Measurements from ENCODE around the gene PPFIA1.
"Not testable (repeated sequence)": the region's sequence is repeated elsewhere in the genome, so short reads cannot be mapped to it uniquely, and the experiment has no call there.

Gene PPFIA1

DNA sequence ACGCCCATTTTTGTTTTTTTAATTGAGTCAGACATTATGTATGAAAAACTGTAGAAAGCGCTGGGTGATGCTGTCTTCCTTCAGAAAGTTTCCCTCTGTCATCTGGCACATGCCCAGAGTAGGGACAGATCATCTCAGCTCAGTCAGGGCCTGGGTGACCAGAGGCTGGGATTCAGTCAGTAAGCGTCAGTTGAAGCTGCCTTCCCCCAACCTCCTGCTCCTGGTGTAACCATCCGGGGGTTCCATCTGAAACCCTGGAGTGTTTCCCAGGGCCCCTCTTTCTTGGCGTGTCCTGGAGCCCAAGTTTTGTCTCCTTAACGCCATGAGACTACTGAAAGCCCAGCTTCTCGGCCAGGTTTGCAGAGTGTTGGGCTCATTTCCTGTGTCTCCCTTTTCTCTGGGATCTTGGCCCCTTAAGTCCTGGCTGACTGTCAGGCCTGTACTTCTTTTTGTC lies 10.7 kb downstream of the PPFIA1 start:
- DNase-seq (ENCODE audit: low read depth, low spot score) = no peak
- Histone ChIP-seq H3K9ac (ENCODE audit: insufficient read length) (no peak overlapping the region), H3K36me3 (ENCODE audit: insufficient read depth, low read length) (peaks cover 69% of the 10 kb centered on the region), H3K4me3 (no peak overlapping the region), H3K27ac (no peak overlapping the region), H3K9me3 (ENCODE audit: low read depth, low read length) (no peaks in the 10 kb centered on the region)
- TF ChIP-seq EZH2 (IDR thresholded peaks at IDR 0.05) (no peak), POLR2AphosphoS5 (IDR thresholded peaks at IDR 0.05; ENCODE audit: borderline replicate concordance, low read depth, low read length) (no peak), FOXP2 (optimal IDR thresholded peaks at IDR 0.05; ENCODE audit: control extremely low read depth, extremely low read length, insufficient read depth) (no peak)

DNA sequence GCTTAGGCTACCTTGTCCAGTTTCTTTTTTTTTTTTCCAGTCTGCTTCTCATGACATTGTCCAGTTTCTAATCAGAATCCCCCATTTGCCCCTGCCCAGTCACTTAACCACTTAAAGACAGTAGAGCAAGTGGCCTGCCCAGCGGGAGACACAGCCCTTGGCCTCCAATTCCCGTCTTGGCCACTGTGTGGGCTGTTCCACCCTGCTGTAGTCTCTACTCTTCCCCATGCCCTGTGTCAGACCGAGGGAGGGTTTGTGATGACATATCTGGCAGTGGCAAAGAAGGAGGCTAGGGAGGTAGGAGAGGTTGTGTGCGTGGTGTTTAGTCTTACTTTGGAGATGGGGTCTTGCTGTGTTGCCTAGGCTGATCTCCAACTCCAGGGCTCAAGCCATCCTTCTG lies 11.5 kb downstream of the PPFIA1 start:
- Histone ChIP-seq H3K9me3 (ENCODE audit: low read depth, low read length) (no peaks in the 10 kb centered on the region), H3K27ac (no peak overlapping the region), H3K36me3 (ENCODE audit: insufficient read depth, low read length) (peaks cover 69% of the 10 kb centered on the region), H3K4me3 (no peak overlapping the region), H3K9ac (ENCODE audit: insufficient read length) (no peak overlapping the region)
- no peak for DNase-seq (ENCODE audit: low read depth, low spot score)
- TF ChIP-seq EZH2 (IDR thresholded peaks at IDR 0.05) = no peak
- no peak for TF ChIP-seq POLR2AphosphoS5 (IDR thresholded peaks at IDR 0.05; ENCODE audit: borderline replicate concordance, low read depth, low read length)
- no peak for TF ChIP-seq FOXP2 (optimal IDR thresholded peaks at IDR 0.05; ENCODE audit: control extremely low read depth, extremely low read length, insufficient read depth)

DNA sequence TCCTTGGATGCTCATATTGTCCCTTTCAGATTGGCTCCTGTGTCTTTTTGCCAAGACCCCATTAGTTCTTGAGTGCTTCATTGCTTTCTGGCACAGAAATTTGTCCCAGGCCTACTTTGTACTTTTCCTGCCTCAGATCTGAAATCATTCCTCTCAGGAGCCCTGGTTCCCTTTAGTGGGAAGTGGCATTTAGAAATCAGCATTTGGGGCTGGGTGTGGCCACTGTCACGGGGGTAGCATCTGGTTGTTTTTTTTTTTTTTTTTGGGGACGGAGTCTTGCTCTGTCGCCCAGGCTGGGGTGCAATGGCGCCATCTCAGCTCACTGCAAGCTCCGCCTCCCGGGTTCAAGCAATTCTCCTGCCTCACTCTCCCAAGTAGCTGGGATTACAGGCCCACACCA lies 18.2 kb downstream of the PPFIA1 start:
- Histone ChIP-seq H3K36me3 (ENCODE audit: insufficient read depth, low read length) (peaks cover 56% of the 10 kb centered on the region), H3K9ac (ENCODE audit: insufficient read length) (no peak overlapping the region), H3K4me3 (no peak overlapping the region), H3K9me3 (ENCODE audit: low read depth, low read length) (no peaks in the 10 kb centered on the region), H3K27ac (no peak overlapping the region)
- TF ChIP-seq EZH2 (IDR thresholded peaks at IDR 0.05) = no peak
- no peak for TF ChIP-seq POLR2AphosphoS5 (IDR thresholded peaks at IDR 0.05; ENCODE audit: borderline replicate concordance, low read depth, low read length)
- no peak for TF ChIP-seq FOXP2 (optimal IDR thresholded peaks at IDR 0.05; ENCODE audit: control extremely low read depth, extremely low read length, insufficient read depth)
- no peak for DNase-seq (ENCODE audit: low read depth, low spot score)

DNA sequence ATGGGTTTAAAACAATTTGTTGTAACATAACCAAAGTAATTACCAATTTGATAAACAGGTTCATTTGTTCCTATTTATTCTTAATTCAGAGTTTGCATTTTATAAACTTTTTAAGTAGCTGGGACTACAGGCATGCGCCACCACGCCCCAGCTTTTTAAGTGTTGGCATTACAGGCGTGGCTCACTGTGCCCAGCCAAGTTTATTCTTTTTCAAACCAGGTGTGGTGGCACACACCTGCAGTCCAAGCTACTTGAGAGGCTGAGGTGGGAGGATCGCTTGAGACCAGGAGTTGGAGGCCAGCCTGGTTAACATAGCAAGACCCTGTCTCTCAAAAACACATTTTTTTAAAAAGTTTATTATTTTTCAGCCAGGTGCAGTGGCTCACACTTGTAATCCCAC lies 19.1 kb downstream of the PPFIA1 start:
- no peaks in the 10 kb centered on the region for H3K9me3 ChIP-seq (ENCODE audit: low read depth, low read length)
- no peak for TF ChIP-seq FOXP2 (optimal IDR thresholded peaks at IDR 0.05; ENCODE audit: control extremely low read depth, extremely low read length, insufficient read depth)
- no peak for TF ChIP-seq EZH2 (IDR thresholded peaks at IDR 0.05)
- no peak for TF ChIP-seq POLR2AphosphoS5 (IDR thresholded peaks at IDR 0.05; ENCODE audit: borderline replicate concordance, low read depth, low read length)
- DNase-seq (ENCODE audit: low read depth, low spot score) = no peak
- no peak overlapping the region for H3K9ac ChIP-seq (ENCODE audit: insufficient read length)
- H3K27ac ChIP-seq = no peak overlapping the region
- no peak overlapping the region for H3K4me3 ChIP-seq
- H3K36me3 ChIP-seq (ENCODE audit: insufficient read depth, low read length) = peaks cover 47% of the 10 kb centered on the region

- peaks cover 41% of the 10 kb centered on the region for H3K36me3 ChIP-seq (ENCODE audit: insufficient read depth, low read length)
Measured at GRCh38 chr11:70290361-70291065, 20.0 kb downstream of the PPFIA1 start.

DNA sequence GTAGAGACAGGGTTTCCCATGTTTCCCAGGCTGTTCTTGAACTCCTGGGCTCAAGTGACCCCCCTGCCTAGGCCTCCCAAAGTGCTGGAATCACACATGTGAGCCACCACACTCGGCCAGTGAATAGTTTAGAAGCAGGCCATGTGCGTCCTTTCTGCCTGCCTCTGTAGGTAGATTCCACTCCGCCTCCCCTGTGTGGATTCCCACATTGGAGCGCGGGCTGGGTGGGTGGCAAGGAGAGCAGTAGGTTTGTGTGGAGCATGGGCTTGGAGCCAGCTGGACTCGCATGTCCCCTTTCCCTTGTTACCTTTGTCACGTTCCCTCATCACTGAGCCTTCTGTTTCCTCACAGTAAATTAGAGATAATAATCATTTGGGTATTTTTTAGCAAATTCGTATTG lies 21.7 kb downstream of the PPFIA1 start:
- DNase-seq (ENCODE audit: low read depth, low spot score) = no peak
- peaks cover 28% of the 10 kb centered on the region for H3K36me3 ChIP-seq (ENCODE audit: insufficient read depth, low read length)
- no peak for TF ChIP-seq FOXP2 (optimal IDR thresholded peaks at IDR 0.05; ENCODE audit: control extremely low read depth, extremely low read length, insufficient read depth)
- TF ChIP-seq POLR2AphosphoS5 (IDR thresholded peaks at IDR 0.05; ENCODE audit: borderline replicate concordance, low read depth, low read length) = no peak
- TF ChIP-seq EZH2 (IDR thresholded peaks at IDR 0.05) = no peak

More at GRCh38 chr11:70290361-70291065, 20.0 kb downstream of the PPFIA1 start:
- H3K9me3 ChIP-seq (ENCODE audit: low read depth, low read length) = no peaks in the 10 kb centered on the region
- no peak overlapping the region for H3K27ac ChIP-seq
- DNase-seq (ENCODE audit: low read depth, low spot score) = no peak
- TF ChIP-seq FOXP2 (optimal IDR thresholded peaks at IDR 0.05; ENCODE audit: control extremely low read depth, extremely low read length, insufficient read depth) (no peak), EZH2 (IDR thresholded peaks at IDR 0.05) (no peak), POLR2AphosphoS5 (IDR thresholded peaks at IDR 0.05; ENCODE audit: borderline replicate concordance, low read depth, low read length) (no peak)
- H3K9ac ChIP-seq (ENCODE audit: insufficient read length) = no peak overlapping the region
- H3K4me3 ChIP-seq = no peak overlapping the region

DNA sequence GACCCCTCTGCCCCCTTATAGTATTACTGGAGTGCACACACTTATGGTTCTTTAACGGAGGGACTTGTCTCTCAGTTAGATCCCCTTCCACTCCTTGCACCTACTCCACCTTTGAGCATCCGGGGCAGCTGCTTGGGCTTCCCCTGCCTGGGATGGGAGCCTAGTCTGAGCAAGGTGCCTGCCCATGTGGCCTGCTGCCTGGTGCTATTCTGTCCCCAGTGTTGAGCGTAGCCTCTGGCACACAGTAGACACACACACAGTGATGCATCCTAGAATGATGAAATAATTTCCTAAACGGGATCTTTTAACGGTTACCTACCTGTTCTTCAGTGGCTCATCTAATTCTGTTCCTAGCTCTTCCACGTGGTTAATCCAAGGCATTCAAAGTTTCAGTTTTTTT lies 22.4 kb downstream of the PPFIA1 start:
- Histone ChIP-seq H3K4me3 (no peak overlapping the region), H3K9ac (ENCODE audit: insufficient read length) (no peak overlapping the region), H3K9me3 (ENCODE audit: low read depth, low read length) (no peaks in the 10 kb centered on the region), H3K36me3 (ENCODE audit: insufficient read depth, low read length) (peaks cover 26% of the 10 kb centered on the region), H3K27ac (no peak overlapping the region)
- no peak for TF ChIP-seq EZH2 (IDR thresholded peaks at IDR 0.05)
- no peak for TF ChIP-seq FOXP2 (optimal IDR thresholded peaks at IDR 0.05; ENCODE audit: control extremely low read depth, extremely low read length, insufficient read depth)
- no peak for TF ChIP-seq POLR2AphosphoS5 (IDR thresholded peaks at IDR 0.05; ENCODE audit: borderline replicate concordance, low read depth, low read length)
- DNase-seq (ENCODE audit: low read depth, low spot score) = no peak

More for the DNA sequence above, 21.7 kb downstream of the PPFIA1 start:
- H3K9me3 ChIP-seq (ENCODE audit: low read depth, low read length) = no peaks in the 10 kb centered on the region
- no peak overlapping the region for H3K27ac ChIP-seq
- no peak overlapping the region for H3K9ac ChIP-seq (ENCODE audit: insufficient read length)
- H3K4me3 ChIP-seq = no peak overlapping the region

GRCh38 chr11:70295166-70295565 lies 24.7 kb downstream of the PPFIA1 start:
- H3K9ac ChIP-seq (ENCODE audit: insufficient read length); H3K27ac ChIP-seq; H3K4me3 ChIP-seq; H3K9me3 ChIP-seq (ENCODE audit: low read depth, low read length); DNase-seq (ENCODE audit: low read depth, low spot score): not testable (repeated sequence)
- peaks cover 30% of the 10 kb centered on the region for H3K36me3 ChIP-seq (ENCODE audit: insufficient read depth, low read length)

DNA sequence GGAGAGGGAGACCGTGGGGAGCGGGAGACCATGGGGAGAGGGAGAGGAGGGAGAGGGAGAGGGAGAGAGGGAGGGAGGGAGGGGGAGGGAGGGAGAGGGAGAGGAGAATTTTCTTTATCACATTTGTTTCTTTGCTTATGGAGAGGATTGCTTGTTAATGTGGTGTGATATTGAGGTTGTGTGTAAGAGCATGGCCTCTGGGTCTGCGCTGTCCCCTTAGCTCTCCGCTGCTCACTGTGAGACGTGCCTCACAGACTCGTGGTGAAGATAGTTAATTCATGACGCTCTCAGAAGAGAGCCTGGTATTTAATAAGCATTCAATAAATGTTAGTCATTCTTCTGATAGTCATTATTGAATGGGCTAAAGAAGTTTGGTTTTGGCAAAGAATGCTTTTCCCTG lies 26.2 kb downstream of the PPFIA1 start:
- TF ChIP-seq EZH2 (IDR thresholded peaks at IDR 0.05) (no peak), FOXP2 (optimal IDR thresholded peaks at IDR 0.05; ENCODE audit: control extremely low read depth, extremely low read length, insufficient read depth) (no peak), POLR2AphosphoS5 (IDR thresholded peaks at IDR 0.05; ENCODE audit: borderline replicate concordance, low read depth, low read length) (no peak)
- no peak overlapping the region for H3K4me3 ChIP-seq
- no peak for DNase-seq (ENCODE audit: low read depth, low spot score)
- no peak overlapping the region for H3K27ac ChIP-seq
- H3K36me3 ChIP-seq (ENCODE audit: insufficient read depth, low read length) = peaks cover 34% of the 10 kb centered on the region
- no peak overlapping the region for H3K9ac ChIP-seq (ENCODE audit: insufficient read length)
- H3K9me3 ChIP-seq (ENCODE audit: low read depth, low read length) = no peaks in the 10 kb centered on the region

Measured in SK-N-MC (cell line).